ENCODE data around the gene SLAMF9.

DNA sequence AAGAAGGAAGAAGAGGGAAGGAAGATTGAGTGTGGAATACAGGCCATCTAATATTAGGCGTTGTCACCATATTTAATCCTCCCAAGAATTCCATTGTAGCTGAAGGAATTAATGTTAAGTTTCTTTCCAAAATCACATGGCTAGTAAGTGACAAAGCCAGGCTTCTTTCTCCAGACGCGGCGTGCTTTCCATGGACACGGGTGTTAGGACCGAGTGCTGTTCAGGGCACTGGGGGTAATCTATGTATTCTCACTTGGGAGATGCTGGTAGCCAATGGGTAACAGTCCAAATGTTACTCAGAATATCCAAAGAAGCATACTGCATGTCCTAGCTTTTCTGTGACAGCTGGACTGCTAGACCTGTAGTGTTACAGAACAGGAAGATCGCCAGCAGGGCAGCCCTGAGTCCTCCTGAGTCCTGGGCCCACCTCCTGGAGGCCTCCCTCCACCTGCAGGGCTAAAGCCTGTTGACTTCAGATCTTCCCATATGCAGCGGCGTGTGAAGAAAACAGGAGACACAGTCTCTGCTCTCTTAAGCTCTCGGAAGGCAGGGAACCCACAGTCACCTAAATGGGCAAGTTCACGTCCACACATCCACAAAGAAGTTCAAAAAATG lies 13.9 kb downstream of the SLAMF9 start:
- TF ChIP-seq, protein P1, sequence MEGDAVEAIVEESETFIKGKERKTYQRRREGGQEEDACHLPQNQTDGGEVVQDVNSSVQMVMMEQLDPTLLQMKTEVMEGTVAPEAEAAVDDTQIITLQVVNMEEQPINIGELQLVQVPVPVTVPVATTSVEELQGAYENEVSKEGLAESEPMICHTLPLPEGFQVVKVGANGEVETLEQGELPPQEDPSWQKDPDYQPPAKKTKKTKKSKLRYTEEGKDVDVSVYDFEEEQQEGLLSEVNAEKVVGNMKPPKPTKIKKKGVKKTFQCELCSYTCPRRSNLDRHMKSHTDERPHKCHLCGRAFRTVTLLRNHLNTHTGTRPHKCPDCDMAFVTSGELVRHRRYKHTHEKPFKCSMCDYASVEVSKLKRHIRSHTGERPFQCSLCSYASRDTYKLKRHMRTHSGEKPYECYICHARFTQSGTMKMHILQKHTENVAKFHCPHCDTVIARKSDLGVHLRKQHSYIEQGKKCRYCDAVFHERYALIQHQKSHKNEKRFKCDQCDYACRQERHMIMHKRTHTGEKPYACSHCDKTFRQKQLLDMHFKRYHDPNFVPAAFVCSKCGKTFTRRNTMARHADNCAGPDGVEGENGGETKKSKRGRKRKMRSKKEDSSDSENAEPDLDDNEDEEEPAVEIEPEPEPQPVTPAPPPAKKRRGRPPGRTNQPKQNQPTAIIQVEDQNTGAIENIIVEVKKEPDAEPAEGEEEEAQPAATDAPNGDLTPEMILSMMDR (IDR thresholded peaks at IDR 0.05): no peak
- TF ChIP-seq POLR2A (IDR thresholded peaks at IDR 0.05): no peak

Data from right lobe of liver (tissue), 4 donors.